ENCODE measurements around the gene CSNK1E. TPM values are rescaled to one million over a fixed set of nuclear protein-coding genes. Genes with fewer than 3 reads are reported as not detected.
A peak's percentile ranks its signal among the peaks of the same experiment; 100 is the strongest.

Gene CSNK1E
- total RNA-seq, 8 experiments from 2014 or later, result 46.6 to 179 (median 136) TPM

DNA sequence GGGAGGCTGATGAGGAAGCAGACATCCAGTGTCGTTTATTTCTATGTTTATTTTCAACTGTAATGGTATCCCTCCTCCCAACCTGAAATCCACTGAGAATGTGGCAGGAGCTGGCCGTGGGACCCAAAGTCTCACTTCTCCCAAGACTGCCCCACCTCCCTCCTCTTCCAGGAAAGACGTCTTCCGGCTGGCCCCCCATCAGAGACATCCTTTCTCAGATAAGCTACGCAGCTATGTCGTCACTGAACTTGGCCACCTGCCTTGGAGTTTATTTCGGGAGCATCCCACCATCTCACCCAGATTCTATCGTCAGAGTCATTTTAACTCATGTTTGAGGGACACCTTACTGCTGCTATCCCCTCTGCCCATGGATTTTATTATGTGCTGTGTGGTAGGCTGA, 58.3 kb downstream of the CSNK1E start:
- in situ Hi-C loops (cut with MboI; ENCODE audit: low pct_unique_long_range_greater_than_20kb in 2 of 9, low sequenced_read_pairs in 9 of 9, unreplicated experiment in 9 of 9), result no loop called here
- no peak overlapping the region for H3K4me3 ChIP-seq
- WGBS, 10 experiments, result 50 to 100% (median 85%) methylated on average over 1 to 5 of the region's 8 CpGs; no CpG with 5 or more reads in 2 of the 10 experiments
- H3K27ac ChIP-seq, result no peak overlapping the region
- peaks cover 16 to 35% of the 10 kb centered on the region in 2 donors for H3K4me1 ChIP-seq (replicated peaks in 1 of 2)
- no peak for ATAC-seq (replicated peaks in 6 of 8)

DNA sequence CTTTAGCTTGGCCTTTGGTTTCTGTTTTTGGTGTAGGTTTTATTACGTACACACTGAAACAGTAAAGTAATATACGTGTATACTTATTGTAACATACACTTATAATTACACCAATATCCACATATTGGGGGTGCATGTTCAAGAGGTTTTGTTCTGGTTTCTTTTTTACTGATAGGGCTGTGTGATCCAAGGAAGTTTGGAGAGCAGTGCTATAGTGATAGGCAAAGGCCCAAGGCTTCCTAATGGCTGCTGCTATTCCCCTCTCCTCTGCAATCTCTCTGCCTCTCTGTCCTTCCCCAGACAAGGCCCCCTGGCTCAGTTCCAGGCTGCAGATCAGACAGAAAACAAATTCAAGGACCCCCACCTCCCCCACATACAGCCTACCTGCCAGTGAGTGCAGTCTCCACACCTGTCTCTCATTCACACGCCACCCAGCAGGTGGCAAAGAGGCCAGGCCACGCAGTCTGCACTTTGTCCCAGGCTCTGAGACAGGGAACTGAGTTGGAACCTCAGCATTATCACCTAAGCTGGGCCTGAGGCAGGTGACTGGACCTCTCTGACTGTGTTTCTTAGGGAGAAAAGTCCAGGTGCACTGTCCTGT, 59.5 kb downstream of the CSNK1E start:
- Histone ChIP-seq H3K27ac (no peak overlapping the region), H3K4me3 (no peak overlapping the region), H3K4me1 (replicated peaks in 1 of 2) (peaks cover 16 to 35% of the 10 kb centered on the region in 2 donors)
- in situ Hi-C loops (cut with MboI; ENCODE audit: low pct_unique_long_range_greater_than_20kb in 2 of 9, low sequenced_read_pairs in 9 of 9, unreplicated experiment in 9 of 9), result no loop called here
- 0 to 100% (median 86%) methylated on average over 1 to 4 of the region's 4 CpGs; no CpG with 5 or more reads in 2 of the 10 experiments for WGBS, 10 experiments
- ATAC-seq (replicated peaks in 6 of 8), result peak in 1 of 8 experiments; percentile 23

- Histone ChIP-seq H3K27ac (no peak overlapping the region), H3K4me1 (replicated peaks in 1 of 2) (peaks cover 16 to 31% of the 10 kb centered on the region in 2 donors), H3K4me3 (no peak overlapping the region)
- in situ Hi-C loops (cut with MboI; ENCODE audit: low pct_unique_long_range_greater_than_20kb in 2 of 9, low sequenced_read_pairs in 9 of 9, unreplicated experiment in 9 of 9), result no loop called here
- 5 to 100% (median 81%) methylated on average over 1 to 14 of the region's 14 CpGs for WGBS, 10 experiments
- ATAC-seq (replicated peaks in 6 of 8), result peak in 2 of 8 experiments; percentile 23 to 43
Observed at GRCh38 chr22:38257181-38257580, 60.1 kb downstream of the CSNK1E start.

- in situ Hi-C loops (cut with MboI; ENCODE audit: low pct_unique_long_range_greater_than_20kb in 2 of 9, low sequenced_read_pairs in 9 of 9, unreplicated experiment in 9 of 9), result no loop called here
- Histone ChIP-seq H3K4me1 (replicated peaks in 1 of 2) (peaks cover 7 to 22% of the 10 kb centered on the region in 2 donors), H3K27ac (no peak overlapping the region), H3K4me3 (no peak overlapping the region)
- no peak for ATAC-seq (replicated peaks in 6 of 8)
- 83 to 100% (median 100%) methylated on average over 1 to 2 of the region's 2 CpGs; no CpG with 5 or more reads in 6 of the 10 experiments for WGBS, 10 experiments
Observed at GRCh38 chr22:38255697-38256096, 61.5 kb downstream of the CSNK1E start.

GRCh38 chr22:38251341-38251692, 65.9 kb downstream of the CSNK1E start:
- Histone ChIP-seq H3K4me3 (no peak overlapping the region), H3K27ac (no peak overlapping the region), H3K4me1 (replicated peaks in 1 of 2) (no peaks in the 10 kb centered on the region)
- no peak for ATAC-seq (replicated peaks in 6 of 8)
- in situ Hi-C loops (cut with MboI; ENCODE audit: low pct_unique_long_range_greater_than_20kb in 2 of 9, low sequenced_read_pairs in 9 of 9, unreplicated experiment in 9 of 9), result no loop called here
- WGBS, 10 experiments, result 71 to 100% (median 94%) methylated on average over 1 to 5 of the region's 7 CpGs; no CpG with 5 or more reads in 4 of the 10 experiments

DNA sequence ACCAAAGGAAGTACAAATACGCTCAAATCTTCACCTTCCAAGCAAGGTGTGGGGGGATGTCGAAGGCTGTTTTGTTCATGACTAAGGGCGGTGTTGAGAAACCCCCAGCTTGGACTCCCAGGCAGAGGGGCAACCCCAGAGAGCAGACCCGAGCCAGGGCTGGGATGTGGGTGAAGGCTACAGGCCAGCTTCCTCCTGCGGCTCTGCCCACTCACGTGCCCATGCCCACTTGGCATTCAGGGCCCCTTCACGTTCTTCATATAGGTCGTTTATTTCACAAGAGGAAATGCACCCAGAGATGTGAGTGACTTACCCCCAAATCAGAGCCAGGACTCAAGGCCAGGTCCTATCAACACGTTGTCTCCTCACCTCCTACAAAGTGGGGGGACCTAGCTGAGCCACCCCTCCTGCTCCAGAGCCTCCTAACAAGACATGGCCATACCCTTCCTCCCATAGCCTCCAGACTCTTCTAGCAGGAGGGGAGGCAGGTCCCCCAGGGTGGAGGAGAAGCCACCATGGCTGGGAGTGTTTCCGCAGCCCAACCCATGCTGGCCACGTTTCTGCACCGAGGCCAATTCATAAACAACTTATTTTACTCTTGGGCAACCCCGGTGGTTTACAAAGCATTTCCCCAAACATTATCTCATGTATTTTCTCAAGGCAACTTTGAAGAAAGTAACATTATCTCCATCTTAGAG, 66.4 kb downstream of the CSNK1E start:
- ATAC-seq (replicated peaks in 6 of 8), result no peak
- Histone ChIP-seq H3K27ac (no peak overlapping the region), H3K4me1 (replicated peaks in 1 of 2) (no peaks in the 10 kb centered on the region), H3K4me3 (no peak overlapping the region)
- in situ Hi-C loops (cut with MboI; ENCODE audit: low pct_unique_long_range_greater_than_20kb in 2 of 9, low sequenced_read_pairs in 9 of 9, unreplicated experiment in 9 of 9), result no loop called here
- WGBS, 10 experiments, result 67 to 100% (median 90%) methylated on average over 1 to 8 of the region's 13 CpGs; no CpG with 5 or more reads in 2 of the 10 experiments

- H3K27ac ChIP-seq, result no peak overlapping the region
- H3K4me1 ChIP-seq (replicated peaks in 1 of 2), result no peaks in the 10 kb centered on the region
- ATAC-seq (replicated peaks in 6 of 8), result no peak
- no peak overlapping the region for H3K4me3 ChIP-seq
- in situ Hi-C loops (cut with MboI; ENCODE audit: low pct_unique_long_range_greater_than_20kb in 2 of 9, low sequenced_read_pairs in 9 of 9, unreplicated experiment in 9 of 9), result no loop called here
- 83 to 100% (median 95%) methylated on average over 1 to 22 of the region's 25 CpGs; no CpG with 5 or more reads in 2 of the 10 experiments for WGBS, 10 experiments
Observed at GRCh38 chr22:38249803-38250642, 67.2 kb downstream of the CSNK1E start.

- 82 to 100% (median 85%) methylated on average over 1 to 3 of the region's 3 CpGs; no CpG with 5 or more reads in 6 of the 10 experiments for WGBS, 10 experiments
- no peak overlapping the region for H3K27ac ChIP-seq
Observed at GRCh38 chr22:38249301-38249700, 67.9 kb downstream of the CSNK1E start.

DNA sequence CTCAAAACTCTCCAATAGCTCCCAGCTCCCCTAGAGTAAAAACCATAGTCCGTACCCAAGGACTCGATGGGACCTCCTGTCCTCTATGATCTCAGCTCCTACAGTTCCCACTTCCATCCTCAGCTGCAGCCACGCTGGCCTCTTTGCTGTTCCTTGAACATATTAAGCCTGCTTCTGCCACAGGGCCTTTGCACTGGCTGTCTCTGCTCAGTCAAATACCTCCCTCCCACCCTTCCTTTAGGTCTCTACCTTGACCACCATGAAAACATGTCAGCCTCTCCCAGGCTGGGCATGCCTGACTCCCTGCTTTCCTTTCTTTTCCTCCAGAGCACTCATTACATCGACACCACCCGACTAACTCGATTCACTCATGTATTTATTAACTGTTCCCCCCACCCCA, 69.0 kb downstream of the CSNK1E start:
- in situ Hi-C loops (cut with MboI; ENCODE audit: low pct_unique_long_range_greater_than_20kb in 2 of 9, low sequenced_read_pairs in 9 of 9, unreplicated experiment in 9 of 9), result no loop called here
- no peak for ATAC-seq (replicated peaks in 6 of 8)
- no peak overlapping the region for H3K27ac ChIP-seq
- no peak overlapping the region for H3K4me3 ChIP-seq
- WGBS, 10 experiments, result 80 to 100% (median 94%) methylated on average over 1 to 6 of the region's 6 CpGs; no CpG with 5 or more reads in 5 of the 10 experiments
- H3K4me1 ChIP-seq (replicated peaks in 1 of 2), result peaks cover 7 to 8% of the 10 kb centered on the region in 2 donors

More at GRCh38 chr22:38249301-38249700, 67.9 kb downstream of the CSNK1E start:
- ATAC-seq (replicated peaks in 6 of 8), result no peak
- Histone ChIP-seq H3K4me3 (no peak overlapping the region), H3K4me1 (replicated peaks in 1 of 2) (no peaks in the 10 kb centered on the region)
- in situ Hi-C loops (cut with MboI; ENCODE audit: low pct_unique_long_range_greater_than_20kb in 2 of 9, low sequenced_read_pairs in 9 of 9, unreplicated experiment in 9 of 9), result no loop called here

GRCh38 chr22:38247713-38248112, 69.5 kb downstream of the CSNK1E start:
- Histone ChIP-seq H3K4me3 (no peak overlapping the region), H3K4me1 (replicated peaks in 1 of 2) (peaks cover 10 to 13% of the 10 kb centered on the region in 2 donors), H3K27ac (no peak overlapping the region)
- ATAC-seq (replicated peaks in 6 of 8), result no peak
- WGBS, 10 experiments, result 94 to 100% (median 95%) methylated on average over 1 to 4 of the region's 12 CpGs; no CpG with 5 or more reads in 7 of the 10 experiments
- in situ Hi-C loops (cut with MboI; ENCODE audit: low pct_unique_long_range_greater_than_20kb in 2 of 9, low sequenced_read_pairs in 9 of 9, unreplicated experiment in 9 of 9), result no loop called here

GRCh38 chr22:38246692-38247091, 70.5 kb downstream of the CSNK1E start:
- H3K4me3 ChIP-seq, result no peak overlapping the region
- no peak for ATAC-seq (replicated peaks in 6 of 8)
- H3K27ac ChIP-seq, result no peak overlapping the region
- H3K4me1 ChIP-seq (replicated peaks in 1 of 2), result peaks cover 17% of the 10 kb centered on the region in 2 donors
- WGBS, 10 experiments, result 20 to 100% (median 86%) methylated on average over 1 to 4 of the region's 5 CpGs; no CpG with 5 or more reads in 7 of the 10 experiments
- in situ Hi-C loops (cut with MboI; ENCODE audit: low pct_unique_long_range_greater_than_20kb in 2 of 9, low sequenced_read_pairs in 9 of 9, unreplicated experiment in 9 of 9), result no loop called here

DNA sequence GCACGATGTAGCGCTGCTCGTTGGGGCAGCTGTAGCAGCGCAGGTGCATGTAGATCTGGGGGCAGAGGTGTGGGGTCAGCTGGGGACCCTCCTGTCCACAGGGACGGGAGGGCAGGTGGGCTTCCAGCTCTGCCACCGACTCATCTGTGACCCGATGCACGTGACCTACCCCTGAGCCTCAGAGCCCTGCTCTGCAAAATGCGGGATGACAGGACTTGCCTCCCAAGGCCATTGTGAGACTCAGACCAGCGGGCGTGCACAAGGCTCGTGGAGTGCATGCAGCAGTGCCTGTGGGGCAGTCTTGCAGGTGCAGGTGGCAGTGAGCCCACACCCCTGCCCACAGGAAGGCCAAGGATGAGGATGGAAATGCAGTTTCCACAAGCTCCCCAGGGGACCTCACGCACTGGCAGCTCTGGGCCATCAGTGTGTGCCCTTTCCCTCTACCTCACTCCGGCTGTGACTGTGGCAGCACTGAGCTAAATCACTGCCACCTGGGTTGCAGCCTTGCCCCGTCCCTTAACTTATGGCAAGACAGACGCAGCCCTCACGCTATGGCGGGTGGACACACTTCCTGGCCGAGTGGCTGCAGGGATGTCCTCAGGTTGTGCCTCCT, 71.1 kb downstream of the CSNK1E start:
- in situ Hi-C loops (cut with MboI; ENCODE audit: low pct_unique_long_range_greater_than_20kb in 2 of 9, low sequenced_read_pairs in 9 of 9, unreplicated experiment in 9 of 9), result no loop called here
- 100% methylated on average over 1 to 2 of the region's 19 CpGs; no CpG with 5 or more reads in 8 of the 10 experiments for WGBS, 10 experiments
- ATAC-seq (replicated peaks in 6 of 8), result no peak
- H3K27ac ChIP-seq, result no peak overlapping the region
- H3K4me1 ChIP-seq (replicated peaks in 1 of 2), result peaks cover 19 to 21% of the 10 kb centered on the region in 2 donors
- no peak overlapping the region for H3K4me3 ChIP-seq
